PC-9 (cell line): Measurements from ENCODE around the gene GSAP. TPM values are rescaled to one million over a fixed set of nuclear protein-coding genes. Genes with fewer than 3 reads are reported as not detected.

Experiments
- BruUV-seq: library from RNA; stranded (reverse); fragments of 400-500 nt; replicated peaks from 2 replicates; lab custom pipeline; 2021; lab: Mats Ljungman, UMichigan
- CTCF ChIA-PET: fragments of 300-600 bp; sonication (Branson Sonifier 250); formaldehyde crosslinking; loops from one replicate; lab custom pipeline; 2022; ENCODE audit warnings: antibody characterized with exemption; lab: Charles Lee
- POLR2A ChIA-PET: fragments of 300-600 bp; sonication (Branson Sonifier 250); formaldehyde crosslinking; loops from one replicate; lab custom pipeline; 2022; ENCODE audit warnings: antibody characterized with exemption; ENCODE audit not compliant: unreplicated experiment; lab: Charles Lee
- DNase-seq, 2 experiments: peaks; one replicate each; pipeline versions ENCODE4 v3.0.0 to v3.0.0-alpha.2; 2015 to 2022; ENCODE audit warnings: mixed read lengths in 1 of 2
- H2AFZ ChIP-seq: fragments of 200-600 bp; sonication (generic); 2 replicates; pipeline ENCODE4 v1.8.1; 2017; ENCODE audit warnings: antibody characterized with exemption
- H3F3A ChIP-seq: fragments of 200-600 bp; sonication (generic); 2 replicates; pipeline ENCODE4 v1.8.1; 2017; ENCODE audit warnings: antibody characterized with exemption, mild to moderate bottlenecking, low read depth; ENCODE audit not compliant: insufficient read depth
- H3K27ac ChIP-seq: fragments of 200-600 bp; sonication (generic); 2 replicates; pipeline ENCODE4 v1.6.1; 2016; ENCODE audit warnings: mixed run types
- H3K27me3 ChIP-seq: fragments of 200-600 bp; sonication (generic); 2 replicates; pipeline ENCODE4 v1.6.1; 2016; ENCODE audit warnings: low read depth, mixed run types; ENCODE audit not compliant: insufficient read depth
- H3K36me3 ChIP-seq: fragments of 200-600 bp; sonication (generic); 2 replicates; pipeline ENCODE4 v1.6.1; 2016; ENCODE audit warnings: low read depth, mixed run types
- H3K4me1 ChIP-seq: fragments of 200-600 bp; sonication (generic); replicated peaks from 2 replicates; pipeline ENCODE4 v1.6.1; 2016; ENCODE audit warnings: mixed run types; ENCODE audit not compliant: insufficient read depth
- H3K4me2 ChIP-seq: fragments of 200-600 bp; sonication (generic); 2 replicates; pipeline ENCODE4 v1.6.1; 2017; ENCODE audit warnings: mixed run types
- H3K4me3 ChIP-seq: fragments of 200-600 bp; sonication (generic); 2 replicates; pipeline ENCODE4 v1.6.1; 2016; ENCODE audit warnings: mixed run types
- H3K79me2 ChIP-seq: fragments of 200-600 bp; sonication (generic); 2 replicates; pipeline ENCODE4 v1.6.1; 2017; ENCODE audit warnings: low read depth, mixed run types
- H3K9me2 ChIP-seq: fragments of 200-600 bp; sonication (generic); 2 replicates; pipeline ENCODE4 v1.8.1; 2017; ENCODE audit warnings: mild to moderate bottlenecking; ENCODE audit not compliant: insufficient read depth
- H3K9me3 ChIP-seq: fragments of 200-600 bp; sonication (generic); 2 replicates; pipeline ENCODE4 v1.8.1; 2016; ENCODE audit warnings: low read depth; ENCODE audit not compliant: insufficient read depth
- H4K20me1 ChIP-seq: fragments of 200-600 bp; sonication (generic); 2 replicates; pipeline ENCODE4 v1.8.1; 2017; ENCODE audit not compliant: insufficient read depth
- CTCF ChIP-seq: fragments of 200-600 bp; sonication (generic); conservative IDR thresholded peaks from 2 replicates; pipeline ENCODE4 v1.6.1; 2017; ENCODE audit warnings: mixed run types, antibody characterized with exemption, mild to moderate bottlenecking, moderate library complexity
- EZH2 ChIP-seq: fragments of 200-600 bp; sonication (generic); IDR thresholded peaks from 2 replicates; pipeline ENCODE4 v1.8.0; 2017; ENCODE audit warnings: antibody characterized with exemption, low read depth
- intact Hi-C: fragments of 100-400 bp; cut with micrococcal nuclease; formaldehyde crosslinking; loops from one replicate; pipeline ENCODE4 v1.10.0; 2022; ENCODE audit not compliant: unreplicated experiment
- total RNA-seq: library from RNA; stranded (reverse); gene quantifications from 2 replicates; pipeline ENCODE4 v1.2.3, GENCODE V29; 2021

Gene GSAP
- total RNA-seq, 1 experiment from 2014 or later, result 15.6 TPM

GRCh38 chr7:77320137-77320536, 96.0 kb downstream of the GSAP start:
- Histone ChIP-seq H3K27ac (no peak overlapping the region), H3K4me2 (no peak overlapping the region), H3K9me2 (no peaks in the 10 kb centered on the region), H2AFZ (no peak overlapping the region), H3K9me3 (no peaks in the 10 kb centered on the region), H4K20me1 (no peaks in the 10 kb centered on the region), H3F3A (no peaks in the 10 kb centered on the region), H3K27me3 (no peaks in the 10 kb centered on the region), H3K4me3 (no peak overlapping the region), H3K4me1 (peaks cover 10% of the 10 kb centered on the region), H3K79me2 (no peaks in the 10 kb centered on the region), H3K36me3 (peaks cover 10% of the 10 kb centered on the region; the same call in 1 of the 2 replicates)
- CTCF ChIA-PET, result no interaction called here
- TF ChIP-seq EZH2 (no peak), CTCF (no peak)
- BruUV-seq, result no TSS peak
- POLR2A ChIA-PET, result no interaction called here
- intact Hi-C loops, result no loop called here
- DNase-seq, result no peak

GRCh38 chr7:77318019-77318418, 98.1 kb downstream of the GSAP start:
- BruUV-seq, result no TSS peak
- H3K4me1 ChIP-seq, result peaks cover 10% of the 10 kb centered on the region
- no peaks in the 10 kb centered on the region for H3F3A ChIP-seq
- no peaks in the 10 kb centered on the region for H3K79me2 ChIP-seq
- DNase-seq, result no peak
- H3K27ac ChIP-seq, result no peak overlapping the region
- CTCF ChIA-PET, result no interaction called here
- H4K20me1 ChIP-seq, result no peaks in the 10 kb centered on the region
- H3K4me3 ChIP-seq, result no peak overlapping the region
- no peak overlapping the region for H3K4me2 ChIP-seq
- intact Hi-C loops, result no loop called here
- H3K9me2 ChIP-seq, result no peaks in the 10 kb centered on the region
- H3K36me3 ChIP-seq, result peaks cover 10% of the 10 kb centered on the region; the same call in 1 of the 2 replicates
- no peak overlapping the region for H2AFZ ChIP-seq
- H3K9me3 ChIP-seq, result no peaks in the 10 kb centered on the region
- no peak for TF ChIP-seq EZH2
- no peak for TF ChIP-seq CTCF
- H3K27me3 ChIP-seq, result no peaks in the 10 kb centered on the region
- POLR2A ChIA-PET, result no interaction called here

- Histone ChIP-seq H3K36me3 (peaks cover 12% of the 10 kb centered on the region; the same call in 1 of the 2 replicates), H2AFZ (no peak overlapping the region), H3K79me2 (no peaks in the 10 kb centered on the region), H3K4me3 (no peak overlapping the region), H3K27me3 (no peaks in the 10 kb centered on the region), H3K4me2 (no peak overlapping the region), H3K27ac (no peak overlapping the region), H3K9me2 (no peaks in the 10 kb centered on the region), H4K20me1 (no peaks in the 10 kb centered on the region), H3K4me1 (peaks cover 10% of the 10 kb centered on the region), H3K9me3 (no peaks in the 10 kb centered on the region), H3F3A (no peaks in the 10 kb centered on the region)
- TF ChIP-seq CTCF (no peak), EZH2 (no peak)
- no peak for DNase-seq
- intact Hi-C loops, result no loop called here
- POLR2A ChIA-PET, result interaction anchor here (0.6 to 0.8 kb wide), 2 partner anchors 15 to 743 kb away, joined by 3 to 5 read pairs; no protein-coding TSS in a partner anchor
- CTCF ChIA-PET, result no interaction called here
- BruUV-seq, result no TSS peak
These were observed 99.8 kb downstream of the GSAP start for GRCh38 chr7:77316219-77316978.
